Measurements from ENCODE around the gene CFAP46. TPM values are rescaled to one million over a fixed set of nuclear protein-coding genes. Genes with fewer than 3 reads are reported as not detected.

CFAP46 gene
- total and polyA plus RNA-seq, 10 of the 15 experiments (the other 5 are each of a cell fraction or from before 2014, with no cell fraction given): 0.01 to 0.18 (median 0.03) TPM; not detected in 7

DNA sequence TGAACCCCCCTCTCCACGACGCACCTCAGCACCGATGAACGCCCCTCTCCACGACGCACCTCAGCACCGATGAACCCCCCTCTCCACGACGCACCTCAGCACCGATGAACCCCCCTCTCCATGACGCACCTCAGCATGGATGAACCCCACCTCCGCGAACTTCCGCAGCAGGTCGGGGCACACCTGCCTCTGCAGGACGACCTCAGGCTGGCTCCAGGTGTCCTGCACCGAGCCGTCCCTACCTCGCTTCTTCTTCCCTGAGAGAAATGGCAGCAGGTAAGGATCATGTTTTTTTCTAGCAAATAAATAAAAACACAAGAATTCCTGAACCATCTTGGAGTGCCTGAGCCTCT is 24.1 kb downstream of the CFAP46 start:
- no peak overlapping the region for H3K4me3 ChIP-seq
- H3K4me1 ChIP-seq (ENCODE audit: control insufficient read depth, insufficient read depth, low read length): no peaks in the 10 kb centered on the region
- no peaks in the 10 kb centered on the region for H3K79me2 ChIP-seq (ENCODE audit: control insufficient read depth, insufficient read depth, low read length)
- TF ChIP-seq ATF7 (IDR thresholded peaks at IDR 0.05; ENCODE audit: low read depth) (no peak), RB1 (IDR thresholded peaks at IDR 0.05; ENCODE audit: borderline replicate concordance) (no peak), RAD51 (IDR thresholded peaks at IDR 0.05) (no peak), SREBF1 (IDR thresholded peaks at IDR 0.05; ENCODE audit: low read length) (no peak), TBL1XR1 (IDR thresholded peaks at IDR 0.05; ENCODE audit: low read depth, low read length) (no peak), ZBTB33 (IDR thresholded peaks at IDR 0.05) (no peak), ZNF274 (IDR thresholded peaks at IDR 0.05; ENCODE audit: insufficient read depth, insufficient read length) (no peak), KDM1A (IDR thresholded peaks at IDR 0.05; ENCODE audit: borderline replicate concordance) (no peak), CREB1 (IDR thresholded peaks at IDR 0.05; ENCODE audit: low read depth) (no peak), TCF7 (IDR thresholded peaks at IDR 0.05; ENCODE audit: borderline replicate concordance) (no peak), STAT1 (conservative IDR thresholded peaks at IDR 0.05) (no peak), JUND (IDR thresholded peaks at IDR 0.05; ENCODE audit: low read depth, low read length) (no peak), ZBED1 (IDR thresholded peaks at IDR 0.05; ENCODE audit: borderline replicate concordance) (no peak), BMI1 (IDR thresholded peaks at IDR 0.05; ENCODE audit: borderline replicate concordance) (no peak), GATAD2B (conservative IDR thresholded peaks at IDR 0.05; ENCODE audit: low read depth) (no peak), ZNF622 (IDR thresholded peaks at IDR 0.05) (no peak), SIX5 (IDR thresholded peaks at IDR 0.05; ENCODE audit: low read depth, low read length, severe bottlenecking) (no peak), RELA (IDR thresholded peaks at IDR 0.05; ENCODE audit: borderline replicate concordance, partially characterized antibody) (no peak)
- no peaks in the 10 kb centered on the region for H4K20me1 ChIP-seq (ENCODE audit: control insufficient read depth, insufficient read depth)
- in situ Hi-C loops (cut with MboI): no loop called here
- POLR2A ChIA-PET: no interaction called here
- no peak overlapping the region for H3K4me2 ChIP-seq (ENCODE audit: control insufficient read depth, insufficient read depth)
- H3K27me3 ChIP-seq (replicated peaks in 1 of 2; ENCODE audit: control insufficient read depth in 2 of 2, insufficient read depth in 2 of 2, low read length in 1 of 2): no peaks in the 10 kb centered on the region; a peak in 1 of 4 replicates
- no peaks in the 10 kb centered on the region for H3K9me3 ChIP-seq (replicated peaks; ENCODE audit: control insufficient read depth, insufficient read depth, low read length)
- 88% methylated on average over 19 of the region's 19 CpGs for WGBS (ENCODE audit: insufficient coverage, insufficient replicate concordance, low lambda C conversion rate, missing lambda C conversion rate)
- H3K27ac ChIP-seq (ENCODE audit: control insufficient read depth, insufficient read depth): no peak overlapping the region
- no peak overlapping the region for H3K9ac ChIP-seq (ENCODE audit: control insufficient read depth, insufficient read depth, low read length)
- CTCF ChIA-PET: no interaction called here
- BruUV-seq (replicated peaks): no TSS peak
- SMC1A ChIA-PET (ENCODE audit: uncharacterized antibody, unreplicated experiment): no interaction called here
- no peak overlapping the region for H2AFZ ChIP-seq (ENCODE audit: control insufficient read depth, low read depth, low read length)
- RAD21 ChIA-PET (ENCODE audit: unreplicated experiment): no interaction called here
- intact Hi-C loops (cut with micrococcal nuclease; ENCODE audit: unreplicated experiment): no loop called here
- DNase-seq (ENCODE audit: low read depth, low spot score) (no peak), ATAC-seq (no peak), FAIRE-seq (no peak)
- no peaks in the 10 kb centered on the region for H3K36me3 ChIP-seq (ENCODE audit: control insufficient read depth in 2 of 2, insufficient read depth in 2 of 2, low read length in 1 of 2)
